Measurements from ENCODE around the gene BICRA.

DNA sequence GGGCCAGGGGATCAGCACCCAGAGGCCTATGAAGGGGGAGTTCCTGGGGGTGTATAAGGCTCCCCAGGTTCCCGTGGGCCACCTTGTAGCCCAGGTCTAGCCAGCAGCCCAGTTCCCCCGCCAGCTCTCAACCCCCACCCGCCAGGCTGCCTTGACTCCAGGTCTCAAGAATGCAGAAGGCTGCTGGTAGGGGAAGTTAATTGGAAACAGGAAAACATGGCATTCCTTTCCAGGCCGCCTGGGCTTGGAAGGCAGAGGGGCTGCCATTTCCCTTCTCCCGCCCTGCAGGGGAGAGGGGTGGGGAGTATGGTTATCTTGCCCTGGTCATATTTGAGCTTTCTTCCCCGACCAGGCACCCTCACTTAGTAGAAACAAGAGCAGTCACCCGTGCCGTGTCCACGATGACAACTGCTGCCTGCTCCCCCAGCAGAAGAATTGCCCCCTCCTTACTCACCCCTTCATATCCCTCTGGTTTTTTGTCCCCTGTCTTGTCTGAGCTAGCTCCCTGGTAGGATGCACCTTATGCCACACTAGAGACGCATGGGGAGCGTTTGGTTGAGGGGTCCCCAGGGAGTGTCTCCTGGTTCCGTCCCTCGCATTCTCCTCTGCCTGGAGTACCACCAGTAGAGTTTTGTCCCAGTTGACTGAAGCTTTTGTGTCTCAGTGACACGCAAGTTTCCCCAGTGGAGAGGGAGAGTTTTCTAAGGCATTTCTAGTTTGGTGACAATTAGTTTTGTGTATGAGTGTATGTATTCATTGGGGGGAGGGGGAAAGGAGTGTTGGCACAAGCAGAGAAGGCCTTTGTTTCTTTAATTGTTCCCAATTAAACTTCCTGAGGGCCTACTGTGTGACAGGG, 4.5 kb downstream of the BICRA start:
- TF ChIP-seq POLR2AphosphoS5 (IDR thresholded peaks at IDR 0.05; ENCODE audit: insufficient read depth in 1 of 2, low read depth in 1 of 2), result no peak
- no peak for TF ChIP-seq CTCF (IDR thresholded peaks at IDR 0.05)
- TF ChIP-seq POLR2A (IDR thresholded peaks at IDR 0.05), result no peak

Data from vagina (tissue), 2 donors.